ENCODE measurements around the gene GALNT9.

Gene GALNT9

DNA sequence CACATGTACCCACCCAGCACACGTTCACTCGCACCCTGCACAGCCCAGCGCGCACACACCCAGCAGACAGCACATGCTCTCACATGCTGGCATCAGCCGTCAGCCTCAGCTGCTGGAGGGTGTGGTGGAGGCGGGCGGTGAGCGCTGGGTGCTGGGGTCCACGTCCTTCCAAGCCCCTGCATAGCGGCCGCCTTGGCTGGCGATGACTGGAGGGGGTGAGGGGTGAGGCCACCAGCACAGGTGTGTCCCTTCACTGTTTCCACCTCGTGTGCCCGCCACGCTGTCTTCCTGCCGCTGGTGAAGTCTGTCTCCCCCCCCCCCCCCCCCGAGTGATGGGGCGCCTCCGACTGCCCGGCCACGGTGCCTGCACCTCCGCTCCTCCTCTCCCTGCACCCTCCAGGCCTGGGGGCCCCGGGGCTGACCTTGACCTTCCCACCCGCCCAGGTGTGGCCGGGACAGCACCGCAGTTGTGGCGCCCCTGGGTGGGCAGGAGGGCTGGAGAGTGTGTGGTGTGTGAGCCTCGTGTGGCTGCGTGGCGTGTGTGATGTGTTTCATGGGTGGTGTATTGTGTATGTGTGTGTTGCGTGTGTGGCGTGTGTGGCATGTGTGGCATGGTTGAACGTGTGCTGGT is 147.7 kb downstream of the GALNT9 start:
- DNase-seq (ENCODE audit: low read depth): no peak

DNA sequence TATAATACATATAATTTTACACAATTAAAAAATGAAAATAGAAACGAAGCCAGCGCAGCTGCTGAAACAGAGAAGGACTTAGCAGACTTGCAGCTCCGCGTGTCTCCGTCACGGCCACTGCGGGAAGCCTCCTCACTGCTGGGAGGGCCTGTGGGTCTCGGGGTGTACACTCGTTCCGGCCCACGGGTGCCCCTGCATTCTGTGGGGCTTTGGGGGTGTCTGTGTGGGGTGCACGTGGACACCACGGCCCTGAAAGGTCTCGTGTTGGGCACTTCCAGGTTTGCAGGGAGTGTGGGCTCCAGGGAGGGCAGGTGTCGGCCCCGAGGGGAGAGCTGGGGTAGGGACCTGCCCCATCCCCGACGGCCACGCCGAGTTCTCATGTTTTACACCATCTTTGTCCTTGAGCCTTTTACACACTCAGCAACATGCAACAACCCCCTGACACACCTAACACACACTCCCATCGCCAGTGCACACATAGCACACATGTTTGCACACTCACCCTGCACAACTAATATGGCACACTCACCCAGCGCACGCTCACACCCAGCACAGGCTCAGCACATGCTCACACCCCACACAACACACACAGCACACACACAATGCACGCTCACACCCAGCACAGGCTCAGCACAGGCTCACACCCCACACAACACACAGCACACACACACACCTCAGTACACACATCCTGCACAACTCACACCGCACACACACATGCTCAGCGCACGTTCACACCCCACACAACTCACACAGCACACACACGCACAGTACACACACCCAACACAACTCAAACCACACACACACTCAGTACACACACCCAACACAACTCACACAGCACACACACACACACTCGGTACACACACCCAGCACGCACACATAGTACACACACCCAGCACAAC is 148.5 kb downstream of the GALNT9 start:
- DNase-seq (ENCODE audit: low read depth): no peak

DNA sequence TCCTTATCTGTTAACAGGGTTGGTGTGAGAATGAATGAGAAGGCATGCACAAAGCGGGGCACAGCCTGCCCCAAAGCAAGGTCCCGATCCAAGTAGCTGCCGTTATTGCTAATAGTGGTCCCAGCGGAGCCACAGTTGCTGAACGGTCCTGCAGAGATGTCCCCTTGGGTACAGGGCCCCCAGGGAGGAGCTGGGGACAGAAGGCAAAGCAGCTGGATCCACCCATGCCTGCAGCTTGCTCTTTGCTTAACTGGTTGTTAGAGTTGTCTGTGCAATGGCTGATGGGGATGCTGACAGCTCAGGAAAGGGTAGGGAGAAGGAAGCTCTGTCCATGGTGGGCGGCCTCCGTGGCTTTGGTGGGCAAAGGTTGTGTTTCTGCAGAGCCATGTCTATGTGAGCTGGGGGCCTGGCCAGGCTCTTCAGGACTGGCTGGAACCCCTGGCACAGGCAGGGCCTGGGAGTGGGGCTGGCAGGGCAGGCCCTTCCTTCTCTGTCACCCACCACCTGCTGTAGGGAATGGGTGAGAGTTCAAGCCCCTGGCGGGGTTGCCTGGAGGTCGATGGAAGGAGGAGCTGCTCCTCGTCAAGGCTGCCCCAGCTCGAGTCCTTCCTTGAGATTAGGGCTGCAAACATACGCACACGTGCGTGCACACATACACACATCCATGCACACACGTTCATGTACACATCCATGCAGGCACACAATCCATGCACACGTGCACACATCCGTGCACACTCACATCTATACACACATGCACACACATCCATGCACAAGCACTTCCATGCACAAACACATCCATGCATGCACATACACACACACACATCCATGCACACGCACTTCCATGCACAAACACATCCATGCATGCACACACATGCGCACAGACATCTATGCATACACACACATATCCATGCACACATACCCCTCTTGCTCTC is 149.7 kb downstream of the GALNT9 start:
- no peak for DNase-seq (ENCODE audit: low read depth)

DNA sequence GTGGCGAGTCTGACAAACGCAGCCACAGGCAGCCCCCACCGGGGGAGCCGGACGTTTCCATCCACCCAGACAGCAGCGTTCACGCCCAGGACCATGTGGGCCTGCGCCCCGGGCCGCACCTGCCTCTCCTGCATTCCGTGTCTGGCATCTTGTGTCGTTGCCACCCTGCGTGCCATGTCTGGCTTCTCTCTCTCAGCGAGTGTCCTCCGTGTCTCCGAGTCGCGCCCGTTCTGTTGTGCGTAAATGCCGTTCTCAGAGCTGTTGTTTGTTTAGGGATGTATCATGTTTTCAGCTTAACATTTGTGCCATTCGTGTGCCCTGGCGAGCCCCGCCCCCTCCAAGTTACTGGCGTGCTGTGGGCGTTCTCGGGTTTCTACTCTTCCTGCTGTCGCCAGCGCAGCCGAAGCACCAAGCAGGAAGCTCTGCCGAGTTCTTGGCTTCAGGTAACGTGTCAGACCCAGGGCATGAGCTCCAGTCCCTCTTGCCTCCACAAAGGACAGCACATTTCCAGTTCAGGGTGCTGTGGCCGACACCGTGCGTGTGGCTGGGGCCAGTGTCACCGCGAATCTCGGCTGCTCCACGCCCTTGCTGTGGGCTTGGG is 150.5 kb downstream of the GALNT9 start:
- no peak for DNase-seq (ENCODE audit: low read depth)

DNA sequence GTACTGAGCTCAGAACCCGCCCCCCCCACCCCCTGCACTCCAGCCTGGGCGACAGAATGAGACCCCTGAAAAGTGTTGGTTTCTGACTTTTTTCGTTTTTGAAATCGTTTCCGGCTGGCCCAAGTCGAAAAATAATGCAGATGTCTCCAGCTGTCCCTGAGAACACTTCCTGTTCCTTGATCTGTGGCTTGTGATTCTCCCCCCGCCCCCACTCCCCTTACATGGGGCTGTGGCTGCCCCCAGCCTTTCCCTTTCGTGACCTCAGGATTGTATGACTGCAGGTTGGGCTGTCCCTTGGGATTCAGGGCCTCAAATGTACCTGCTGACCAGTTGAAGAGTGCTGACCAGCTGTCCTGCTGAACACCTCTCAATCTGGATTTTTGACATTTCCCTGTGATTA is 151.1 kb downstream of the GALNT9 start:
- DNase-seq (ENCODE audit: low read depth): no peak

DNA sequence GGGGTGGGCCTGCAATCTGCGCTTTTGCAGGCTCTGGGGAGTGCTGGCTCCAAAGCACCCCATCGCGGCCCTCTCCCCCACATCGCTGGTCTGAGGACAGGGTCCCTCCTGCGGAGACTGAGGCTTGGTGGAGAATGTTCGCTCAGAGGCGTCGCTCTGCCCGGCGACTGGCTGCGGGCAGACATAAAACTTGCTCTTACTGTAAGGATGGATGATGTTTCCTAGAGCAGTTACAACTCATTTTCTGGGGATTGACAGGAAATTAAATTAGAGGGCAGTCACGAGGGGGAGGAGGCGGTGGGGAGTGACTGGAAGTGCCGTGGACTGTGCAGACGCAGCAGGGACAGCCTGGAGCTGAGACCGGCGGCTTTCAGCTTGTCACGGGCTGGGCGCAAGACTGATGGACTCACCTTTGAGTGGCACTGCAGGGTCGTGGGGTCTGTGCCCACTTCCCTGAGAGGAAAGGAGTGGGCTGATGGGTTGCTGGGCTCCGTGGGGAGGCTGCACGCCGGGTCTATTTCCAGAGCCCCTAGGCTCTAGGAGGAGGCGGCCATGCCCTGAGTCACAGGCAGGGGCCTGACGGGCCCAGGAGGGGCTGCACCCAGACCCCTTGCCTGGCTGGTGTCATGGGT is 152.4 kb downstream of the GALNT9 start:
- no peak for DNase-seq (ENCODE audit: low read depth)

DNA sequence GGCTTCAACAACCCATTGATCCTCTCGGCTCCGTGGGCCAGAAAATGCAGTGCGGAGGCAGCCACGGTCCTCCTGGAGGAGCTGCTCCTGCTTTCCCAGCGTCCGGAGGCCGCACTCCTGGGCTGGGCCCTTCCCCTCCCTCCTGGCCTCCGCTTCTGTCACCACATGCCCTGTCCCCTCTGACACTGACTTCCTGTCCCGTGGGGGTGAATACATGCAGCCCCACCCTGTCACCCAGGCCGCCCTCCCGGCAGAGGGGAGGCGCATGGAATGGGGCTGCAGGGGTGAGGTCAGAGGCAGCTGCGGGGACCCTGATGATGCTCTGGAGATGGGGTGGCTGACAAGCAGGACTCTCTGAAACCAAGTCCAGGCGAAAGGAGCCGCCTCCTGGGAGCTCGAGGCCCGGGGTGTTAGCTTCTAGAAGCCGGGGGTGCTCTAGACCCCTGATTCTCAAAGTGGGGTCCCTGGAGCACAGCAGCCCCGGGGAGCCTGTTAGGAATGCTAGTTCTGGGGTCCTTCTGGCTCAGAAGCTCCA is 152.9 kb downstream of the GALNT9 start:
- DNase-seq (ENCODE audit: low read depth): no peak

DNA sequence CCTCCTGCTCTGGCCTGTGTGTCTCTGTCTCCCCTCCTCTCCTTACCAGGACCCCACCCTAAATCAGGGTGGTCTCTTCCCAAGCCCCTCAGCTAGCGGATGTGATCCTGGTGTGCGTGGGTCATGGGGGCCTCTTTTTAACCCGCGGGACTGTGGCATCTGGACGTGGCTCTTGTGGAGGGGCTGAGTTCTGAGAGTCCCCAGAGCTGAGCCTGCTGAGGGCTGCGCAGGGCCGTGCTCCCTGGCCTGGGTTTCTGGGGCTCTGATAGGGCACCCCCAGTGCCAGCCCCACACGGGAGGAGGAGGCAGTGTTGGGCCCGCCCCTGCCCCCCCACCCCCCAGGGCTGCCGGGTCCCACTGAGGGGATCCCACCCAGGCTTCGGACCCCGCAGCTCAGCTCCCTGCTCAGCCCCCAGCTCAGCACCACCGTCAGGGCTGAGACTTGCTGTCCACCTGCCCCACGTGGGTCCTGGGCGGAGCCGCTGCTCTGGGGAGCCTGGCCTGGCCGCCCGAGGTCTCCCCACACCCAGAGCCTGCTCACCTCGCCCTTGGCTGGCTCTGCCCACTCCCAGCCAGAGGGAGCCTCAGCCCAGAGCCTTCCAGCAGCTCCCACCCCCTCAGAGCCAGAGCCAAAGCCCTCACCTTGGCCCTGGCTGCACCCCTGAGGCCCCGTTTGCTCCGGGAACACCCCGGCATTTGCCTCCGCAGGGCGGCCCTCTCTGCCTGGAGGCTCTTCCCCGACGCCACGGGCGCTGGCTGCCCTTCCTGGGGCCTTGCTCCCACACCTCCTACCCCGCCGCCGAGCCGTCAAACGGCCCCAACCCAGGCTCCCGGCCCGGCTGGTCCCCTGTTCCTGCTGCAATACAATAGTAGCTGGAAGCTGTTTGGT is 153.6 kb downstream of the GALNT9 start:
- no peak for DNase-seq (ENCODE audit: low read depth)

DNA sequence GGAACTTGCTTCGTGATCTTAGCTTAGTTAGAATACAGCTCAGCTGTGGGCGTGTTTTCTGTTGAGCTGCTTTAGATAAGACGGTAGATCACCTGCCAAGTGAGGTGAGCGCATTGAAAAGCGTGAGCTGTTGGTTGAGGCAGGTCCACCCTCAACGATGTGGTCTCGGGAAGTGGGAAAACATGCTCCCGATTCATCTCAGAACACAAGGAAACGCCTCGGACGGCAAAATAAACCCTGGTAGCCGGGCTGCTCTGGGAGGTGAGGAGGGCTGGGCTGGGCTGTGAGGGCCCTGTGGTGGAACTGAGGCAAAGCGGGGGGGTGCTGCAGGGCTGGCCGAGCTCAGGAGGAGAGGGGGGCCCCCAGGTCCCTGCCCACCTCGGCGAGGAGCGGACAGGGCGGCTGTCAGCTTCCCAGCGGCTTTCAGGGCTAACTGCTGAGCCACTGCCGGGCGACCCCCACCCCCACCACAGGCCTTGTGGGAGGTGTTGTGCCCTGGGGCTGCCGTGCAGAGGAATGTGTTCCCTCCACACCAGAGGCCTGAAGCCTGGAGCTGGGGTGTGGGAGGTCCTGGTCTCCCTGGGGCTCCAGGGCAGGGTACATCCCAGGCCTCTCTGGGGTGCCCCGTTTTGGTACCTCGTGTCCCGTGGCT is 154.4 kb downstream of the GALNT9 start:
- DNase-seq (ENCODE audit: low read depth): no peak

DNA sequence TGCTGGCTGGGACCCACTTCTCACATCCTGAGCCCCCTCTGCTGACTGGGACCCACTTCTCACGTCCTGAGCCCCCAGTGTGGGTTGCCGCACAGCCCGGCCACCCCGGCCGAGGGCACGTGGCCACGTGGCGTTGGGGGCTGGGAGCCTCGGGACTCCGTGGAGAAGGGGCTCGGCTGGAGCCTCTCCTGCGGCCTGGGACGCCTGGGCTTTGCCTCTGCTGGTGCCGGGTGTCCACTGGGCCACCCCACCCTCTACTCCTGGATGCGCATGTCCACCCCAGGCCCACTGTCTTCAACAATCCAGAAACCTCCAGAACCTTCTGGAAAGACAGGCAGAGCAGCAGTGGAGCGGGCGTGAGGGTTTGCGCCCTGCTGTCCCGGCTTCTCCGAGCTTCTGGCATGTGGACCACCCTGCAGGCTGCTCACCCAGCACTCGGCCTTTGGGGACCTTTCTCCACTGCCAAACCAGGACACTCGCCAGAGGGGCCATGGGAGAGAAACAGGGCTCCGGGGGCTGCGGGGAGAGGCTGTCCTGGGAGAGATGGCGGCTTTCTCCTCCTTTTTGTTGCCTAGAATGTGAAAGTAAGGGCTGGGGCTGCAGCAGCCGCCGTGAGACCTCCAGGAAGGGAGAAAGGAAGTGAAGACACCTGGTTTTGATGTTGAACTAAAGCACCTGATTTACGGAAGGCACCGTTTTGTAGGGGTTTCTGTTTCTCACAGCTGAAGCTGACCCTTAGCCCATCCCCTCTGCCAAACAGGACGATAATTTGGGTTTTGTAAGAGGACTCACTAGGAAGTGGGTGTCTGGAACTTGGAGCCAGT is 155.2 kb downstream of the GALNT9 start:
- no peak for DNase-seq (ENCODE audit: low read depth)

DNA sequence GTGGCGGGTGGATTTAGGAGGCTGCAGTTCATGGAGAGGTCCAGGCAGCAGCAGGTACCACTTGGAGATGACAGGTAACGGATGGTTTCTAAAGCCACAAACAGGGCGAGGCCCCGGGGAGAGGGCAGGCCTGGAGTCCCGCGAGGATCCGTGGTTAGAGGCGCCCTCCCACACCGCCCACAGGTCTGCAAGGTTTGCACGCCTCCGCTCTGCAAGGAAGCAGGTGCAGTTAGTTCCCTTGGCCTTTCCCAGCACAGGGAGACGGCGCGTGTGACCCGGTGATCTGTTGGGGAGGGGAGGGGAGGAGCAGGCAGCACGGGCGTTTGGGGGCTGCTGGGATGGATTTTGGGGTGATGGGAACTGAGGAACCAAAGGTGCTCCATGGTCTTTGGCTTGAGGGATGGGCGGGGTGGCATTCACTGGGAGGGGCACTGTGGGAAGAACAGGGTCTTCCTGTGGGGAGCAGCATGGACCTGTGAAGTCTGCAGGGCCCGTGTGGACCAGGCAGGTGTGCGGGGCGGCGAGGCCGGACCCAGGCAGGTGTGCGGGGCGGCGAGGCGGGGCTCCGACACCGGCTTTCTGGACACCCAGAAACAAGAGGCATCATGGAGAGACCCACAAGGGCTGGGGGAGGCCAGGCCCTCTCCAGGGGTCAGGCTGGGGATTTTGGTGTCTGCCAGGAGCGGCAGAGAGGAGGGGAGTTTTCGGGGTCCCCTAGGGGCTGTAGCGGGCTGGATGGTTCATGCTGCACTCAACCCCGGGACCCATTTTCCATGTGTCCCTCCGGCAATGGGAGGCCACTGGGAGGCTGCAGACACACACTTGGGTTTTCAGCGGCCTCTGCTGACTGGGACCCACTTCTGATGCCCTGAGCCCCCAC is 156.0 kb downstream of the GALNT9 start:
- no peak for DNase-seq (ENCODE audit: low read depth)

DNA sequence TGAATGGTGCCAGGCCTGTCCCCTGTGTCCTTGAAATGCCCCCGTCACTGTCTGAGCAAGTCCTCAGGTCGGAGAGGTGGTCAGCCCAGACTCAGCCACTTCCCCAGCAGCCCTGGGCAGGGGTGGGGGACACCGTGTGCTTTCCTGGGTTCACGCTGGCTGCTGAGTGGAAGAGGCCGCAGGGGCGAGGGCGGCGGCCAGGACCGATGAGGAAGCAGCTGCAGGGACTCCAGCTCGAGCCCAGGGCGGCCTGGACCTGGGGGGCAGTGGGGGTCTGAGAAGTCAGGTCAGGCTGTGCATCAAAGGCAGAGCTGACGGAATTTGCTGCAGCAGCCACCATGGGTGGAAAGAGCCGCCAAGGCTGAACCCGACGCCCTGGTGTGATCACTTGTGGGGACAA is 156.8 kb downstream of the GALNT9 start:
- DNase-seq (ENCODE audit: low read depth): no peak

DNA sequence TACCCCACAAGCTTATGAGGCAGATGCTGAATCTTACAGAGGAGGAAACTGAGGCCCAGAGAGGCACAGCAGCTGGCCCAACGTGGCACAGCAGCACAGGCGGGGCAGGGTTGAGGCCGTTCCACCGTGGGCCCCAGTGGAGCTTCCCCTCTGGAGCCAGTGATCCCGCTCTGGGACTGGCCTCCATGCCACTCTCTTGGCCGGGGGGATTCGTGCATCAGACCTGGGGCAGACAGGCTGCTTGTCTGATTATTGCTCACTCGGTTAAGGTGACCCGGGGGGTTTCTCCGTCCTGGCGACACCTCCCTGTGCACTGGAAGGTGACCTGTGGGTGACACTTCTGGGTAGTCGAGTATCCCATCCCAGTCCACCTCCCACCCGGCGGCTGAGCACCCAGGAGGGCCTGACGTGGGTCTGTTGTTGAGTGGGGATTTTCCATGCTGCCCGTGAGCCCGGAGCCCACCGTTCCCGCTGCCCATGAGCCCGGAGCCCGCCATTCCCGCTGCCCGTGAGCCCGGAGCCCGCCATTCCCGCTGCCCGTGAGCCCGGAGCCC is 157.3 kb downstream of the GALNT9 start:
- DNase-seq (ENCODE audit: low read depth): no peak

DNA sequence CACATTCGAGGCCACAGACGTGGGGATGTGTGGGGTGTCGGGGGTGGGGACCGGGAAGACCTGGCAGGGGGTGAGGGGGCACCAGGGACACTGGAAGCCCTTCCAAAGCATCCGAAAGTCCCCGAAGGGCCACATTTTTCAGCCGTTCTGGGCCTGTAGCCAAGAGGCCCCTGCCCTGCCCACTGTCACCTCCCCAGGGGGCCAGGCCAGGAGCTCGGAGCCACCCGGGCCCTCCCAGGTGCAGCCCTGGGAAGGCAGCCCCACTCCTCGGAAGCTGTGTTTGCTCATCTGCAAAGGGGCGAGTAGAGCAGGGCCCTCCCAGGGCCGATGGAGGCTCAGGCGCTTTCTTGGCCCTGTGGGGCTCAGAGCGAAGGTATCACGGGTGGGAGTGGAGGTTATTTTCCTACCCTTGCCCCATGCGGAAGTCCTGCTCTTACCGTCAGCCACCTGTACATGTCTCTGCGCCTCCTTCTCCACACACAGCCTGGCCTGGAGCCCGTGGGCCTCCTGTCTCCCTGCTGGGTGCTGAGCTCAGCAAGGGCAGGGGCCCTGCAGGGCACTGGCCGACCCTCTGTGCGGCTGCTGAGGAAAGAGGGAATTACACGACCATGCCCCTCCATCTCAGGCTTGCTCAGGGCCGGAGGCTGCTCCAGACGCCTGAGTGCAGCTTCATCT is 158.0 kb downstream of the GALNT9 start:
- no peak for DNase-seq (ENCODE audit: low read depth)

DNA sequence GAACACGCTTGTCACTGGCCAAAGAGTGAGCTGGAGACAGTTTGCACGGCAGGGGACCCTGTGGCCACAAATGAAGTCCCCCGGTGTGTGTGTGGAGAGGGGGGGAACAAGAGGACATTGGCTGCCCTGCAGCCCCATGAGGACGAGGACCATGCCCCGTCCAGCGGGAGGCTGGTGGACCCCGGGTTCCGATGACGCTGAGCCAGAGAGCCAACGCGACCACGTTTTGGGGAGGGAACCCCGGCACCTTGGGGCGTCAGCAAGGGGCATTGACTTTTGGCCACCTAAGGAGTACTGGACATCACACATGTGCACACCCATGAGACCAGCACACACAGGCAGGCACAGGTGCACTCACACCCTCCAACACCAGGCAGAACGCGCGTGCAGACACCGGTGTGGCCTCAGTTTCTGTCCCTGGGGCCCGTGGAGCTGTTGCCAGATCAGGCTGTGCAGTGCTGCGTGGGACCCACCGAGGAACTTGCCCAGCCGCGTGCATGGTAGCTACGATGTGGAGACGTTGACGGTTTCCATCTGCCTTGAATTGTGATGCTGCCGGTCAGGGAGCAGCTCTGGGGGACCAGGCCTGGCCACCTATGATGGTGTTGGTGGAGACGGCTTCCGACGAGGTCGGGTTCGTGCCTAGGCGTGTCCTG is 158.6 kb downstream of the GALNT9 start:
- DNase-seq (ENCODE audit: low read depth): no peak

DNA sequence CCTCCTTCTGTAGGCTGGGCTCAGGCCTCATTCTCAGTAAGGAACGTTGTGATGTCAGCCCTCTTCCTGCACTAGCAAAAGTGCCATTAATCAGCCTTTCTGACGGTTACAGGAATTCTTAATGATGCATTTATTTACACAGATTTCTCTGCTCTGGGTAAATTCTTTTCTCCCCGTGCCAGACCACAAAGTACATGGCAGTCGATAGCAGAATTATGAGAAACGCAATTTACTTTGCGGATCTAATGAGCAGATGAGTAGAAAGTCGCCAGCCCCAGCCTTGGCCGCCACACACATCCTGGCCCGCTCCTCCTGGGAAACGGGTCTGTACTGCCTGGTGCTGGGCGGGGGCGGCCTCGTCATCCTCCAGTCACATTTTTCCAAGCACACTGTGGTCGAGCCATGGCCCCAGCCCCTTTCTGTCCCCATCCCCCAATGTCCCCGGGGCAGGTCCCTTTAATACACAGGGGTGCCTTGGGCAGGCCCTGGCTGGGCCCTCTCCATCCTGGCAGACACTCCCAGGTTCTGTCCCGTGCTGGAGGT is 159.2 kb downstream of the GALNT9 start:
- no peak for DNase-seq (ENCODE audit: low read depth)

All from HS-5 (cell line).